ENCODE results near the gene FAS. TPM values are rescaled to one million over a fixed set of nuclear protein-coding genes. Genes with fewer than 3 reads are reported as not detected.
A peak's percentile ranks its signal among the peaks of the same experiment; 100 is the strongest.

The FAS gene
- total and polyA plus RNA-seq, 4 donors, result 4.5 to 9.0 (median 5.8) TPM

- no peak overlapping the region for H3K27ac ChIP-seq (ENCODE audit: low read depth, low read length)
- DNase-seq (ENCODE audit: low read depth in 4 of 6, low spot score in 6 of 6), result no peak
- H3K4me3 ChIP-seq (ENCODE audit: low read depth, low read length), result no peak overlapping the region
- H3K4me1 ChIP-seq (ENCODE audit: control insufficient read depth, insufficient read depth, low read length), result peaks cover 2% of the 10 kb centered on the region
- H3K36me3 ChIP-seq (ENCODE audit: control insufficient read depth, insufficient read depth, low read length), result no peaks in the 10 kb centered on the region
- 70% methylated on average over 1 of the region's 4 CpGs for WGBS (ENCODE audit: insufficient coverage)
- no peaks in the 10 kb centered on the region for H3K9me3 ChIP-seq (ENCODE audit: control insufficient read depth, insufficient read depth, low read length)
- no peaks in the 10 kb centered on the region for H3K27me3 ChIP-seq (ENCODE audit: control insufficient read depth, insufficient read depth, low read length)
Observed at GRCh38 chr10:88980247-88980646, 10.4 kb upstream of the FAS start.

GRCh38 chr10:88980800-88981199, 9.8 kb upstream of the FAS start:
- H3K36me3 ChIP-seq (ENCODE audit: control insufficient read depth, insufficient read depth, low read length), result no peaks in the 10 kb centered on the region
- 94% methylated on average over 2 of the region's 4 CpGs for WGBS (ENCODE audit: insufficient coverage)
- H3K4me3 ChIP-seq (ENCODE audit: low read depth, low read length), result no peak overlapping the region
- H3K27ac ChIP-seq (ENCODE audit: low read depth, low read length), result no peak overlapping the region
- DNase-seq (ENCODE audit: low read depth in 4 of 6, low spot score in 6 of 6), result no peak
- H3K9me3 ChIP-seq (ENCODE audit: control insufficient read depth, insufficient read depth, low read length), result no peaks in the 10 kb centered on the region
- peaks cover 2% of the 10 kb centered on the region for H3K4me1 ChIP-seq (ENCODE audit: control insufficient read depth, insufficient read depth, low read length)
- no peaks in the 10 kb centered on the region for H3K27me3 ChIP-seq (ENCODE audit: control insufficient read depth, insufficient read depth, low read length)

- H3K36me3 ChIP-seq (ENCODE audit: control insufficient read depth, insufficient read depth, low read length), result no peaks in the 10 kb centered on the region
- peaks cover 2% of the 10 kb centered on the region for H3K4me1 ChIP-seq (ENCODE audit: control insufficient read depth, insufficient read depth, low read length)
- no CpG with 5 or more reads among the region's 5 CpGs for WGBS (ENCODE audit: insufficient coverage)
- no peaks in the 10 kb centered on the region for H3K9me3 ChIP-seq (ENCODE audit: control insufficient read depth, insufficient read depth, low read length)
- H3K27me3 ChIP-seq (ENCODE audit: control insufficient read depth, insufficient read depth, low read length), result no peaks in the 10 kb centered on the region
- DNase-seq (ENCODE audit: low read depth in 4 of 6, low spot score in 6 of 6), result no peak
- no peak overlapping the region for H3K27ac ChIP-seq (ENCODE audit: low read depth, low read length)
- H3K4me3 ChIP-seq (ENCODE audit: low read depth, low read length), result no peak overlapping the region
Observed at GRCh38 chr10:88981435-88981834, 9.2 kb upstream of the FAS start.

- H3K27me3 ChIP-seq (ENCODE audit: control insufficient read depth, insufficient read depth, low read length), result no peaks in the 10 kb centered on the region
- H3K4me3 ChIP-seq (ENCODE audit: low read depth, low read length), result no peak overlapping the region
- H3K9me3 ChIP-seq (ENCODE audit: control insufficient read depth, insufficient read depth, low read length), result no peaks in the 10 kb centered on the region
- no peak overlapping the region for H3K27ac ChIP-seq (ENCODE audit: low read depth, low read length)
- peaks cover 2% of the 10 kb centered on the region for H3K4me1 ChIP-seq (ENCODE audit: control insufficient read depth, insufficient read depth, low read length)
- DNase-seq (ENCODE audit: low read depth in 4 of 6, low spot score in 6 of 6), result peak in 1 of 6 donors; percentile 29
- H3K36me3 ChIP-seq (ENCODE audit: control insufficient read depth, insufficient read depth, low read length), result no peaks in the 10 kb centered on the region
- 60% methylated on average over 1 of the region's 2 CpGs for whole genome bisulfite sequencing (ENCODE audit: insufficient coverage)
Observed at GRCh38 chr10:88982366-88982765, 8.2 kb upstream of the FAS start.

- no peak overlapping the region for H3K27ac ChIP-seq (ENCODE audit: low read depth, low read length)
- no peak overlapping the region for H3K4me3 ChIP-seq (ENCODE audit: low read depth, low read length)
- WGBS (ENCODE audit: insufficient coverage), result no CpG with 5 or more reads among the region's 2 CpGs
- H3K4me1 ChIP-seq (ENCODE audit: control insufficient read depth, insufficient read depth, low read length), result peaks cover 2% of the 10 kb centered on the region
- H3K9me3 ChIP-seq (ENCODE audit: control insufficient read depth, insufficient read depth, low read length), result no peaks in the 10 kb centered on the region
- H3K27me3 ChIP-seq (ENCODE audit: control insufficient read depth, insufficient read depth, low read length), result no peaks in the 10 kb centered on the region
- H3K36me3 ChIP-seq (ENCODE audit: control insufficient read depth, insufficient read depth, low read length), result no peaks in the 10 kb centered on the region
- DNase-seq (ENCODE audit: low read depth in 4 of 6, low spot score in 6 of 6), result no peak
Observed at GRCh38 chr10:88983206-88983605, 7.4 kb upstream of the FAS start.

GRCh38 chr10:88983939-88984338, 6.7 kb upstream of the FAS start:
- Histone ChIP-seq H3K4me1 (ENCODE audit: control insufficient read depth, insufficient read depth, low read length) (peaks cover 2% of the 10 kb centered on the region), H3K4me3 (ENCODE audit: low read depth, low read length) (no peak overlapping the region), H3K9me3 (ENCODE audit: control insufficient read depth, insufficient read depth, low read length) (no peaks in the 10 kb centered on the region), H3K27ac (ENCODE audit: low read depth, low read length) (no peak overlapping the region), H3K36me3 (ENCODE audit: control insufficient read depth, insufficient read depth, low read length) (no peaks in the 10 kb centered on the region), H3K27me3 (ENCODE audit: control insufficient read depth, insufficient read depth, low read length) (no peaks in the 10 kb centered on the region)
- 83% methylated on average over 1 of the region's 1 CpG for WGBS (ENCODE audit: insufficient coverage)
- no peak for DNase-seq (ENCODE audit: low read depth in 4 of 6, low spot score in 6 of 6)

DNA sequence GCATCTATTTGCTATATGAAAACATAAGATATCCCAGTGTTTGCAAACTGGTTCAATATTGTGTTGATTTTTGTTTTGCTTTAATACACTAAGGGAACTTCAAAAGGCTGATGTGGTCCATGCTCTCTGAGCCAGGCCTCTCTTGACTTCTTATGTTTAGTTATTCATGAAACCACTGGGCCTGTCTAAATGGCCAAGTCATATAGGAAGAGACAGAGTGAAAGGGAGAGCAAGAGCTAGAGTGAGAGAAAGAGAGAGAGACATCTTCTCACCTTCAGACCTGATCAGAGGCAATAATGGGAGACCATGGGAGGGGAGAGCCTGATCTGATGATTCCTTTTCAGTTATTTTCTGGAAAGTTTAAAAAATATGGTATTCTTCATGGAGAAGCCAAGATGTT, 6.1 kb upstream of the FAS start:
- no peak overlapping the region for H3K4me3 ChIP-seq (ENCODE audit: low read depth, low read length)
- no peaks in the 10 kb centered on the region for H3K9me3 ChIP-seq (ENCODE audit: control insufficient read depth, insufficient read depth, low read length)
- H3K27ac ChIP-seq (ENCODE audit: low read depth, low read length), result no peak overlapping the region
- no peaks in the 10 kb centered on the region for H3K36me3 ChIP-seq (ENCODE audit: control insufficient read depth, insufficient read depth, low read length)
- no peak for DNase-seq (ENCODE audit: low read depth in 4 of 6, low spot score in 6 of 6)
- no peaks in the 10 kb centered on the region for H3K4me1 ChIP-seq (ENCODE audit: control insufficient read depth, insufficient read depth, low read length)
- no peaks in the 10 kb centered on the region for H3K27me3 ChIP-seq (ENCODE audit: control insufficient read depth, insufficient read depth, low read length)

DNA sequence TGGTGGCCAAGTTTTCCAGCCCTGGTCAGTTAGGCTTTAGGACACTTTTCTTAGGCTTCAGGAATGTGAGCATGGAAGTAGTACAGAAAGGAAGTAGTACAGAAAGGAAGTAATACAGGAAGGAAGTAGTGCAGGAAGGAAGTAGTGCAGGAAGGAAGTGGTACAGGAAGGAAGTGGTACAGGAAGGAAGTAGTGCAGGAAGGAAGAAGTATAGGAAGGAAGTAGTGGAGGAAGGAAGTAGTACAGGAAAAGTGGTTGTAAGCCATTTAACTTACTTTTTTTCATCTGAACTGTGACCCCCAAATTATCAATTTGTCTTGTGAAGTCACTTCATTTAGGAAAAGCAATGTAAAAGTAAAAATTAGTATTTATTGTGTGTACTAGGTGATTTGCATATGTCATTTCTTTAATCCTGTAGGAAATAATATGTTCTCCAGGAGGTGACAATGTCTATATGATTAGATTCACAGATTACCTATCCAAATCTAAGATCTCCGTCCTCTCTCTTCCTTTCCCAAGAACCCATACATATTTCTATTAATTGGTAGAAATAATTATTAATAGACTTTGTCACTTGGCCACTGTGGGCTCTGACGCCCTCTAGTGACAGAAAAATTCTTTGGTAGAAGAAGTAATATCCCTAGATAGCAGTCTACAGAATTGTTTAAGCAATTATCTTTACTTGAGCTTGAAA, 3.9 kb upstream of the FAS start:
- peak in 2 of 6 donors; percentile 31 to 51 for DNase-seq (ENCODE audit: low read depth in 4 of 6, low spot score in 6 of 6)
- Histone ChIP-seq H3K9me3 (ENCODE audit: control insufficient read depth, insufficient read depth, low read length) (no peaks in the 10 kb centered on the region), H3K36me3 (ENCODE audit: control insufficient read depth, insufficient read depth, low read length) (no peaks in the 10 kb centered on the region), H3K4me3 (ENCODE audit: low read depth, low read length) (no peak overlapping the region), H3K27me3 (ENCODE audit: control insufficient read depth, insufficient read depth, low read length) (peaks cover 7% of the 10 kb centered on the region), H3K4me1 (ENCODE audit: control insufficient read depth, insufficient read depth, low read length) (peaks cover 9% of the 10 kb centered on the region), H3K27ac (ENCODE audit: low read depth, low read length) (no peak overlapping the region)
- WGBS (ENCODE audit: insufficient coverage), result no CpG with 5 or more reads among the region's 2 CpGs

DNA sequence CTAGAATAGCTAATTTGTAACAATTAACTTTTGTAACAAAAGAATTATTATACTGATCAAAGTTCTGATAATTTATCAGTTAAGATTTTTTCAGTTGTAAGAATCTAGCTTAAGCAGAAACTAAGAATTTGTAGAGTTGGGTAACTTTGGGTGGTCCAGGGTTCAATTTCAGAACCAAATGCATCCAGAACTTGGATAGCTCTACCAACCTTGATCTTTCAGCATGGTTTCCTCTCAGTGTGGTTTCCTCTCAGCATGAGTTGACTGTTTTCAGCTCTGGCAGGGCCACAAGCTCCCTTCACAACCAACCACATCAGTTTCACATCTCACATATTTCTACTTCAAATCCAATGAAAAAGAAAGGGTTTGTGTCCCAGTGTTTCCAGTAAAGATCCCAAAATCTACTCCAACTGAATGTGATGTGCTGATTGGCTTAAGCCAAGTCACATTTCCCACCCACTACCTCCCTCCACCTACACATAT, 3.3 kb upstream of the FAS start:
- Histone ChIP-seq H3K4me1 (ENCODE audit: control insufficient read depth, insufficient read depth, low read length) (peaks cover 9% of the 10 kb centered on the region), H3K4me3 (ENCODE audit: low read depth, low read length) (no peak overlapping the region), H3K27ac (ENCODE audit: low read depth, low read length) (no peak overlapping the region), H3K9me3 (ENCODE audit: control insufficient read depth, insufficient read depth, low read length) (no peaks in the 10 kb centered on the region), H3K27me3 (ENCODE audit: control insufficient read depth, insufficient read depth, low read length) (peaks cover 9% of the 10 kb centered on the region), H3K36me3 (ENCODE audit: control insufficient read depth, insufficient read depth, low read length) (no peaks in the 10 kb centered on the region)
- no peak for DNase-seq (ENCODE audit: low read depth in 4 of 6, low spot score in 6 of 6)

- Histone ChIP-seq H3K9me3 (ENCODE audit: control insufficient read depth, insufficient read depth, low read length) (no peaks in the 10 kb centered on the region), H3K4me1 (ENCODE audit: control insufficient read depth, insufficient read depth, low read length) (peaks cover 9% of the 10 kb centered on the region), H3K36me3 (ENCODE audit: control insufficient read depth, insufficient read depth, low read length) (no peaks in the 10 kb centered on the region), H3K4me3 (ENCODE audit: low read depth, low read length) (no peak overlapping the region), H3K27ac (ENCODE audit: low read depth, low read length) (no peak overlapping the region), H3K27me3 (ENCODE audit: control insufficient read depth, insufficient read depth, low read length) (peaks cover 9% of the 10 kb centered on the region)
- WGBS (ENCODE audit: insufficient coverage), result 91% methylated on average over 1 of the region's 2 CpGs
- no peak for DNase-seq (ENCODE audit: low read depth in 4 of 6, low spot score in 6 of 6)
Observed at GRCh38 chr10:88987840-88988239, 2.8 kb upstream of the FAS start.
